PFSK-1 (cell line): ENCODE results near the gene TBC1D16.

Source experiments
- POLR2AphosphoS5 ChIP-seq: IDR thresholded peaks from 2 replicates; pipeline ENCODE4 v1.6.1; 2012; ENCODE audit warnings: low read depth, mild to moderate bottlenecking, control low read depth, low read length, moderate library complexity
- SIN3A ChIP-seq: IDR thresholded peaks from 2 replicates; pipeline ENCODE4 v1.6.1; 2012; ENCODE audit warnings: mild to moderate bottlenecking, low read length, moderate library complexity, borderline replicate concordance; ENCODE audit not compliant: insufficient read depth
- TAF1 ChIP-seq: IDR thresholded peaks from 2 replicates; pipeline ENCODE4 v1.6.1; 2012; ENCODE audit warnings: low read length, control low read depth, borderline replicate concordance; ENCODE audit not compliant: insufficient read depth

DNA sequence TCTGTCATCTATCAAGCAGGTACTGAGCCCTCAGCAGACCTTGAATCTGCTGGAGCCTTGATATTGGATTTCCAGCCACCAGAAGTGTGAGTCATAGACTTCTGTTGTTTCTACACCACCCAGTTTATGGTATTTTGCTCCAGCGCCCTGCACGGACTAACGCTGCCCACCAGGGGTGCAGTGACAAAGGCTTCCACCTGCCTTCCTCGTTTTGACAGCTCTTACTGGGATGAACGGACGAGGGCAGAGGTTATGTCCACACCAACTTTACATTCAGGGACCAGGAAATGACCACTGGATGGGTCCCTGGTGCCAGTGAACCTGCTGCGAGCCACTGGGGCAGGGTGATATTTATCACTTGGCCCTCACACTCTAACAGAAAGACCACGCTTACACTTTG lies 129.8 kb downstream of the TBC1D16 start:
- TF ChIP-seq TAF1 (no peak), POLR2AphosphoS5 (no peak), SIN3A (no peak)
